Loucy (cell line): ENCODE measurements around the gene ITGA11.

ENCODE experiments used
- CTCF ChIP-seq: fragments of 200-600 bp; sonication (generic); conservative IDR thresholded peaks from 2 replicates; pipeline ENCODE4 v1.5.1; 2014; ENCODE audit warnings: mild to moderate bottlenecking, antibody characterized with exemption, low read length
- EZH2phosphoT487 ChIP-seq: fragments of 200-600 bp; IDR thresholded peaks from 2 replicates; pipeline ENCODE4 v1.6.1; 2018; ENCODE audit warnings: antibody characterized with exemption, mild to moderate bottlenecking, moderate library complexity, borderline replicate concordance

- TF ChIP-seq EZH2phosphoT487 = no peak
- no peak for TF ChIP-seq CTCF
Measured at GRCh38 chr15:68470049-68470742, 38.2 kb upstream of the ITGA11 start.
